OCI-LY7 (cell line): ENCODE results near the gene TRAPPC10.

ENCODE experiments used
- EZH2phosphoT487 ChIP-seq: fragments of 200-600 bp; sonication (generic); IDR thresholded peaks from 2 replicates; pipeline ENCODE4 v1.6.1; 2018; ENCODE audit warnings: low read depth, borderline replicate concordance, mild to moderate bottlenecking, mixed run types, antibody characterized with exemption, low read length, moderate library complexity, mixed read lengths
- TF ChIP-seq, protein P1 (sequence below): fragments of 200-600 bp; sonication (generic); conservative IDR thresholded peaks from 2 replicates; pipeline ENCODE4 v1.5.1; 2014; ENCODE audit warnings: mild to moderate bottlenecking, antibody characterized with exemption, low read length, moderate library complexity, mixed read lengths

GRCh38 chr21:44090325-44090724 is 78.2 kb downstream of the TRAPPC10 start:
- TF ChIP-seq, protein P1, sequence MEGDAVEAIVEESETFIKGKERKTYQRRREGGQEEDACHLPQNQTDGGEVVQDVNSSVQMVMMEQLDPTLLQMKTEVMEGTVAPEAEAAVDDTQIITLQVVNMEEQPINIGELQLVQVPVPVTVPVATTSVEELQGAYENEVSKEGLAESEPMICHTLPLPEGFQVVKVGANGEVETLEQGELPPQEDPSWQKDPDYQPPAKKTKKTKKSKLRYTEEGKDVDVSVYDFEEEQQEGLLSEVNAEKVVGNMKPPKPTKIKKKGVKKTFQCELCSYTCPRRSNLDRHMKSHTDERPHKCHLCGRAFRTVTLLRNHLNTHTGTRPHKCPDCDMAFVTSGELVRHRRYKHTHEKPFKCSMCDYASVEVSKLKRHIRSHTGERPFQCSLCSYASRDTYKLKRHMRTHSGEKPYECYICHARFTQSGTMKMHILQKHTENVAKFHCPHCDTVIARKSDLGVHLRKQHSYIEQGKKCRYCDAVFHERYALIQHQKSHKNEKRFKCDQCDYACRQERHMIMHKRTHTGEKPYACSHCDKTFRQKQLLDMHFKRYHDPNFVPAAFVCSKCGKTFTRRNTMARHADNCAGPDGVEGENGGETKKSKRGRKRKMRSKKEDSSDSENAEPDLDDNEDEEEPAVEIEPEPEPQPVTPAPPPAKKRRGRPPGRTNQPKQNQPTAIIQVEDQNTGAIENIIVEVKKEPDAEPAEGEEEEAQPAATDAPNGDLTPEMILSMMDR = no peak
- TF ChIP-seq EZH2phosphoT487 = no peak
